H1 (cell line): ENCODE measurements around the gene FAM200B. TPM values are rescaled to one million over a fixed set of nuclear protein-coding genes. Genes with fewer than 3 reads are reported as not detected.

Experiments used
- CTCF ChIA-PET: fragments of 300-600 bp; sonication (Branson Sonifier 250); formaldehyde crosslinking; loops from one replicate; lab custom pipeline; 2021; ENCODE audit not compliant: partially characterized antibody; lab: Charles Lee
- POLR2A ChIA-PET: fragments of 300-600 bp; sonication (Branson Sonifier 250); formaldehyde crosslinking; loops from one replicate; lab custom pipeline; 2021; ENCODE audit warnings: inconsistent platforms; ENCODE audit not compliant: partially characterized antibody; lab: Charles Lee
- DNase-seq, 2 experiments: peaks; one replicate each; pipeline versions ENCODE4 v3.0.0 to v3.0.0-alpha.2; 2010 to 2022; ENCODE audit warnings: low spot score in 2 of 2, low read depth in 1 of 2, mixed read lengths in 1 of 2
- FAIRE-seq: peaks from 2 replicates; lab custom pipeline; 2011; peaks lifted over from hg19 to GRCh38; lab: Jason Lieb, UNC
- H2AFZ ChIP-seq: 2 replicates; pipeline ENCODE4 v1.8.1; 2012; ENCODE audit warnings: low read length, inconsistent platforms
- H2AK5ac ChIP-seq: 2 replicates; pipeline ENCODE4 v1.6.1; 2013; ENCODE audit warnings: low read depth, low read length
- H2BK120ac ChIP-seq: replicated peaks from 2 replicates; pipeline ENCODE3; 2013; ENCODE audit warnings: low read depth, low read length, inconsistent platforms
- H2BK12ac ChIP-seq: 2 replicates; pipeline ENCODE4 v1.6.1; 2013; ENCODE audit warnings: low read depth, low read length
- H2BK15ac ChIP-seq: 2 replicates; pipeline ENCODE4 v1.6.1; 2013; ENCODE audit warnings: low read length
- H2BK20ac ChIP-seq: 2 replicates; pipeline ENCODE4 v1.6.1; 2013; ENCODE audit warnings: low read length
- H2BK5ac ChIP-seq: 2 replicates; pipeline ENCODE4 v1.6.1; 2013; ENCODE audit warnings: low read depth, low read length
- H3K14ac ChIP-seq: 2 replicates; pipeline ENCODE4 v1.6.1; 2013; ENCODE audit warnings: inconsistent platforms; ENCODE audit not compliant: insufficient read length
- H3K18ac ChIP-seq: 2 replicates; pipeline ENCODE4 v1.6.1; 2013; ENCODE audit warnings: low read length; ENCODE audit errors: extremely low read depth
- H3K23ac ChIP-seq: 2 replicates; pipeline ENCODE4 v1.6.1; 2013; ENCODE audit warnings: inconsistent platforms; ENCODE audit not compliant: insufficient read length
- H3K23me2 ChIP-seq: 2 replicates; pipeline ENCODE4 v1.6.1; 2013; ENCODE audit warnings: low read depth, low read length
- H3K27ac ChIP-seq: 2 replicates; pipeline ENCODE4 v1.6.1; 2011; ENCODE audit warnings: low read depth, low read length, inconsistent platforms
- H3K27me3 ChIP-seq, 4 experiments: replicated peaks in 1 of 4; 1 replicate in 1 of 4; 2 replicates in 3 of 4; pipeline versions ENCODE4 v1.6.1 to v1.8.1; 2011 to 2013; ENCODE audit warnings: low read length in 3 of 4, mild to moderate bottlenecking in 3 of 4, inconsistent platforms in 2 of 4, mixed read lengths in 2 of 4, moderate library complexity in 1 of 4; ENCODE audit not compliant: control insufficient read depth in 3 of 4, insufficient read depth in 3 of 4; ENCODE audit errors: extremely low read depth in 1 of 4
- H3K36me3 ChIP-seq, 4 experiments: 2 replicates each; pipeline versions ENCODE4 v1.6.1 to v1.8.1; 2011 to 2013; ENCODE audit warnings: mild to moderate bottlenecking in 4 of 4, low read length in 3 of 4, moderate library complexity in 2 of 4, control low read depth in 1 of 4, inconsistent platforms in 1 of 4; ENCODE audit not compliant: insufficient read depth in 4 of 4, control insufficient read depth in 2 of 4
- H3K4ac ChIP-seq: replicated peaks from 2 replicates; pipeline ENCODE3; 2013; ENCODE audit warnings: low read length, low read depth, mixed read lengths, inconsistent platforms; ENCODE audit not compliant: insufficient read length
- H3K4me1 ChIP-seq, 4 experiments: replicated peaks in 1 of 4; 1 replicate in 1 of 4; 2 replicates in 3 of 4; pipeline versions ENCODE4 v1.6.1 to v1.8.1; 2011 to 2013; ENCODE audit warnings: low read length in 3 of 4, inconsistent platforms in 2 of 4, mixed read lengths in 1 of 4; ENCODE audit not compliant: insufficient read depth in 4 of 4, control insufficient read depth in 3 of 4
- H3K4me2 ChIP-seq, 2 experiments: 2 replicates each; pipeline versions ENCODE4 v1.6.1 to v1.8.1; 2011 to 2013; ENCODE audit warnings: low read depth in 2 of 2, low read length in 2 of 2, control low read depth in 1 of 2, inconsistent platforms in 1 of 2, mild to moderate bottlenecking in 1 of 2; ENCODE audit not compliant: insufficient read depth in 1 of 2
- H3K4me3 ChIP-seq, 4 experiments: fragments of 200-600, 300-600 bp in 1 of 4; sonication (generic), shearing (Covaris generic), sonication (Bioruptor Twin) in 1 of 4; 2 replicates each; pipeline versions ENCODE4 v1.5.1 to v1.8.1; 2011 to 2016; ENCODE audit warnings: low read length in 4 of 4, low read depth in 3 of 4, control low read depth in 2 of 4, inconsistent platforms in 2 of 4, mild to moderate bottlenecking in 2 of 4, mixed read lengths in 1 of 4, moderate library complexity in 1 of 4; ENCODE audit not compliant: insufficient read depth in 2 of 4; ENCODE audit errors: extremely low read depth in 1 of 4
- H3K56ac ChIP-seq: replicated peaks from 2 replicates; pipeline ENCODE3; 2013; ENCODE audit warnings: low read depth, mild to moderate bottlenecking, mixed read lengths, low read length, inconsistent platforms; ENCODE audit not compliant: insufficient read length
- H3K79me1 ChIP-seq: 2 replicates; pipeline ENCODE4 v1.6.1; 2013; ENCODE audit warnings: low read depth, low read length, control low read depth
- H3K79me2 ChIP-seq, 2 experiments: 2 replicates each; pipeline versions ENCODE4 v1.6.1 to v1.8.1; 2012 to 2013; ENCODE audit warnings: low read length in 2 of 2, mild to moderate bottlenecking in 2 of 2, inconsistent platforms in 1 of 2; ENCODE audit not compliant: insufficient read depth in 2 of 2, control insufficient read depth in 1 of 2
- H3K9ac ChIP-seq, 4 experiments: replicated peaks in 1 of 4; 1 replicate in 1 of 4; 2 replicates in 3 of 4; pipeline versions ENCODE4 v1.6.1 to v1.8.1; 2011 to 2013; ENCODE audit warnings: low read depth in 3 of 4, low read length in 3 of 4, control low read depth in 2 of 4, mild to moderate bottlenecking in 2 of 4, moderate library complexity in 2 of 4, inconsistent platforms in 1 of 4; ENCODE audit errors: extremely low read depth in 1 of 4
- H3K9me3 ChIP-seq, 2 experiments: 2 replicates each; pipeline versions ENCODE4 v1.6.1 to v1.8.1; 2012 to 2013; ENCODE audit warnings: mild to moderate bottlenecking in 2 of 2, moderate library complexity in 2 of 2, control low read depth in 1 of 2, inconsistent platforms in 1 of 2, low read depth in 1 of 2, low read length in 1 of 2, mixed read lengths in 1 of 2; ENCODE audit not compliant: insufficient read depth in 2 of 2
- H4K20me1 ChIP-seq, 2 experiments: replicated peaks in 1 of 2; 2 replicates each; pipeline versions ENCODE3 to v1.8.1; 2011 to 2013; ENCODE audit warnings: inconsistent platforms in 2 of 2, low read length in 2 of 2, mild to moderate bottlenecking in 1 of 2; ENCODE audit not compliant: insufficient read depth in 2 of 2, control insufficient read depth in 1 of 2
- H4K5ac ChIP-seq: 2 replicates; pipeline ENCODE4 v1.6.1; 2013; ENCODE audit warnings: low read length, low read depth, mixed read lengths, inconsistent platforms; ENCODE audit not compliant: insufficient read length
- H4K8ac ChIP-seq: 2 replicates; pipeline ENCODE4 v1.8.0; 2013; ENCODE audit warnings: mild to moderate bottlenecking, moderate library complexity, low read length, inconsistent platforms; ENCODE audit not compliant: insufficient read depth; ENCODE audit errors: extremely low read depth
- H4K91ac ChIP-seq: replicated peaks from 2 replicates; pipeline ENCODE3; 2013; ENCODE audit warnings: low read length, mixed read lengths, inconsistent platforms; ENCODE audit not compliant: insufficient read length
- PHF8 ChIP-seq: fragments of 200-600 bp; sonication (generic); conservative IDR thresholded peaks from 2 replicates; pipeline ENCODE4 v1.7.1; 2012; ENCODE audit warnings: low read depth, mild to moderate bottlenecking, inconsistent platforms, low read length, moderate library complexity
- WGBS, 2 experiments: shearing (Covaris generic) in 1 of 2; methylation state at CpG; one replicate each; pipeline versions ENCODE4 v1.1.6 to v1.1.7; 2013 to 2015; ENCODE audit warnings: low lambda C conversion rate in 2 of 2, mixed read lengths in 2 of 2, inconsistent platforms in 1 of 2, low coverage in 1 of 2, missing lambda C conversion rate in 1 of 2; ENCODE audit not compliant: insufficient replicate concordance in 2 of 2, insufficient coverage in 1 of 2, insufficient read length in 1 of 2; ENCODE audit errors: extremely low coverage in 1 of 2, missing lambda C conversion rate in 1 of 2; 5-methylcytosine and 5-hydroxymethylcytosine counted together
- polyA plus RNA-seq, 7 experiments: library from polyadenylated mRNA; depleted of rRNA in 3 of 7; stranded (reverse) in 5 of 7; unstranded in 2 of 7; fragments of >200 nt in 5 of 7; fragments of 200-250 nt in 2 of 7; gene quantifications; 1 replicate in 5 of 7; 2 replicates in 1 of 7; 4 replicates in 1 of 7; pipeline versions ENCODE4 v1.2.1 to v1.2.3, GENCODE V29; 2011 to 2013; ENCODE audit warnings: missing spikeins in 2 of 7, mixed read lengths in 2 of 7
- total RNA-seq: library from RNA; stranded (reverse); fragmentation: NEBNext Ultra II Directional; extraction: Animal tissue kit (Norgen Biotek cat#: 25700); gene quantifications from 2 replicates; pipeline ENCODE4 v1.2.1, GENCODE V29; 2021

The FAM200B gene
- total and polyA plus RNA-seq, 2 of the 8 experiments (the other 6 are each of a cell fraction or from before 2014, with no cell fraction given): 10.7 to 23.7 TPM

DNA sequence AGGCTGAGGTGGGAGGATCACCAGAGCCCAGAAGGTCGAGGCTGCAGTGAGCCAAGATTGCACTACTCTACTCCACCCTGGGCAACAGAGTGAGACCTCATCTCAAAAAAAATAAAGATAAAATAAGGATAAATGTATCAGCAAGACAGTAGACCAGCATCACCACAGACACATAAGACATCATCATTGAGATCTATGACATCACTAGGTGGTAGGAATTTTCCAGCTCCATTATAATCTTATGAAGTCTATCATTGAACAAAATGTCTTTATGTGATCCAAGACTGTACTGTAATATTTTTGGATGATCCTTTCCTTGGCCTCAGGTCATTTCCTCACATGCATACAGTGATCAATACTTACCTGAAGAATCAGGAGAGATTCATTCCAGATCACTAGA is 8.3 kb upstream of the FAM200B start:
- H3K18ac ChIP-seq: no peak overlapping the region
- peaks cover 0 to 6% (median under 1%) of the 10 kb centered on the region in 4 experiments; a peak in 2 of 7 replicates for H3K4me1 ChIP-seq
- FAIRE-seq (no peak), DNase-seq (no peak)
- H4K91ac ChIP-seq: no peak overlapping the region
- no peaks in the 10 kb centered on the region for H3K79me1 ChIP-seq
- no peak overlapping the region for H2BK20ac ChIP-seq
- no peak overlapping the region for H3K23ac ChIP-seq
- H2BK12ac ChIP-seq: no peak overlapping the region
- CTCF ChIA-PET: interaction anchor here (0.6 to 1.1 kb wide), 4 partner anchors 18 to 64 kb away, joined by 3 to 4 read pairs (median 3); no protein-coding TSS in a partner anchor
- WGBS, 2 experiments: 94% methylated on average over 1 of the region's 1 CpG; no CpG with 5 or more reads in 1 of the 2 experiments
- no peak overlapping the region for H3K4ac ChIP-seq
- peaks cover 0 to 11% (median 0%) of the 10 kb centered on the region in 4 experiments; a peak in 1 of 8 replicates for H3K36me3 ChIP-seq
- H3K56ac ChIP-seq: no peak overlapping the region
- H4K20me1 ChIP-seq: peaks cover 0 to 6% of the 10 kb centered on the region in 2 experiments
- H4K5ac ChIP-seq: no peak overlapping the region
- no peak overlapping the region for H2AK5ac ChIP-seq
- no peak overlapping the region for H2BK15ac ChIP-seq
- no peaks in the 10 kb centered on the region for H3K23me2 ChIP-seq
- POLR2A ChIA-PET: interaction anchor here (1.3 kb wide), 1 partner anchor 17 kb away, joined by 3 read pairs; no protein-coding TSS in a partner anchor
- H3K27ac ChIP-seq: no peak overlapping the region
- H3K14ac ChIP-seq: no peak overlapping the region
- H2BK5ac ChIP-seq: no peak overlapping the region
- H2AFZ ChIP-seq: no peak overlapping the region
- H3K27me3 ChIP-seq: no peaks in the 10 kb centered on the region
- H3K79me2 ChIP-seq: peaks cover 0 to 64% of the 10 kb centered on the region in 2 experiments; a peak in 3 of 4 replicates
- H3K4me3 ChIP-seq: no peak overlapping the region
- no peak overlapping the region for H2BK120ac ChIP-seq
- no peaks in the 10 kb centered on the region for H3K9me3 ChIP-seq
- no peak overlapping the region for H3K9ac ChIP-seq
- no peak for TF ChIP-seq PHF8
- TF ChIP-seq, all 59 proteins: peak for 0
- Histone ChIP-seq H4K8ac (no peak overlapping the region), H3K4me2 (no peak overlapping the region)
